Measurements from ENCODE around the gene ARHGAP12.

- TF ChIP-seq CTCF (IDR thresholded peaks at IDR 0.05; ENCODE audit: borderline replicate concordance, extremely low read depth, low read length, poor library complexity, severe bottlenecking) = no peak
- no peak for TF ChIP-seq EZH2 (IDR thresholded peaks at IDR 0.05; ENCODE audit: borderline replicate concordance, low read depth, low read length, severe bottlenecking)
Measured at GRCh38 chr10:31935678-31936077, 7.0 kb upstream of the ARHGAP12 start.

Measured in DND-41 (cell line).